GM18508 (cell line): ENCODE data around the gene GPR83.
"Not testable (repeated sequence)": the region's sequence is repeated elsewhere in the genome, so short reads cannot be mapped to it uniquely, and the experiment has no call there.

Source experiments
- ATAC-seq: cut with Tn5 transposase; IDR thresholded peaks from one replicate; pipeline ENCODE4 v1.9.1; 2021; ENCODE audit warnings: moderate number of reproducible peaks; ENCODE audit not compliant: insufficient read depth, unreplicated experiment

Gene GPR83

DNA sequence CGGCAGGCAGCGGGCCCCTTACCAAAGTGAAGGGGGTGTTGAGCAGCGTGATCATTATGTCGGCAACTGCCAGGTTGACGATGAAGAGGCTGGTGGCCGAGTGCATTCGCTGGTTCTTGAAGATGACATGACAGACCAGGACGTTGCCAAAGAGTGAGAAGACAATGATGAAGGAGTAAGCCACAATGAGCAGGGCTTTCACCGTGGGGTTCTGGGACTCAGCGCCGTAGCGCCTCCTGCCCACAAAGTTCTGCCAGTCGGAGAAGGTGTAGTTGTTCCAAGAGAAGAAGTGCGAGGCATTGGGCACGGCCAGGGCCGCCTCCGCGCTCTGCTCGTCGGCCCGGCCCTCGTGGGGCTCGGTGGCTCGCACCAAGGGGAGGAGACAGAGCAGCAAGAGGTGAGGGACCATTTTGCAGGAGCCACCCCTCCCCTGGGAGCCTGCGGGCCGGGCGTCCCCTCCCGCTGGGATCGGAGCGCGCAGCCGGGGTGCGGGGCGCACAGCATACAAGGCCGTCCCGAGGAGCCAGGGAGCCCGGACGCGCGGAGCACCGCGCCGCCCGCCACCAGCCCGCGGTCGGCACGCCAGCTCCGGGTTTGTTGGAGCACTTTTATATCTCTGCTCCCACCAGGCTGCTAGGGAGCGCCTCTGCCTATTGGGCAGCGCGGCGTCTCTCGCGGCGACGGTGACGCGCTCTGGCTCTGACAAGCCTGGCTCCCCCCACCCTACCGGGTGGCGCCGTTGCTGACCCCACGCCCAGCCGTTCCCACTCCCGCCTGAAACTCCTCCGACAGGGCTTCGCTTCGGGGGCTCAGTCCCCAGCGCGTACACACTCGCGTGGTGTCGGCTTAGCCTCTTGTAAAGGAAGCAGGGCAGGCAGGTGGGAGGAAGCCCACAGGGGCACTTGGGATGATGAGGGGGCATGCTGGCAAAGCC lies at the start of gene GPR83:
Gene GPR83, minus strand, starts transcription at position 581 of the 934 bp plus-strand sequence. Its CDS starts 172 bp downstream, at position 409.
- ATAC-seq, result no peak

DNA sequence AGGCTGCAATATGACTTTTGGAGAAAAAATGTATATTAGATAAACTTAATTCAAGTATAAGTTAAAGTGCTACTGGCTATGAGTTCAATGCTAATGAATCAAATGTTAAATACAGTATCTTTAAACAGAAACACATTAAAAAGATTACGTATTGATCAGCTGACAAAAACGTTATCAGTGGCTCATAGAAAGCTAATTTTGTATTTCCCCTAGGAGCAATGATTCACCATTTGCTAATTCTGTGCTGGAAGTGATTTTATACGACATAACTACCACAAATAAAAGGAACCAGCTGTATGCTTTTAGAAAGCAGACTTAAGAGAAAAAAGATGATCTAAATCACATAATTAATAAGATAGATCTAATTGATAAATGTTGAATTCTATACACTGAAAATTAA lies 48.8 kb upstream of the GPR83 start:
- no peak for ATAC-seq

DNA sequence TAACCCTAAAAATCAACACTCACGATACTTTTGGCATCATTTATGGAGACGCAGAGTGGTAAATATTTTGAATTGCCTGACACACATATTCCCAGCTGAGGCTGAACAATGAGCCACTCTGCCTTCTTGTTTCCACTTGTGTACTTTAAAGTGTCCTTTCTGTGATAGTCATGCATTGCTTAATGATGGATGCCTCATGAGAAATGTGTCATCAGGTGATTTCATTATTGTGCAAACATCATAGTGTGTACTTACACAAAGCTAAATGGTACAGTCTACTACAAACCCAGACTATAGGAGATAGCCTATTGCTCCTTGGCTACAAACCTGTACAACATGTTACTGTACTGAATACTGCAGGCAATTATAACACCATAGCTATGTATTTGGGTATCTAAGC lies 48.2 kb upstream of the GPR83 start:
- no peak for ATAC-seq

GRCh38 chr11:94449029-94449428 lies 47.8 kb upstream of the GPR83 start:
- no peak for ATAC-seq

- ATAC-seq, result no peak
These were observed 45.9 kb upstream of the GPR83 start for GRCh38 chr11:94447149-94447548.

DNA sequence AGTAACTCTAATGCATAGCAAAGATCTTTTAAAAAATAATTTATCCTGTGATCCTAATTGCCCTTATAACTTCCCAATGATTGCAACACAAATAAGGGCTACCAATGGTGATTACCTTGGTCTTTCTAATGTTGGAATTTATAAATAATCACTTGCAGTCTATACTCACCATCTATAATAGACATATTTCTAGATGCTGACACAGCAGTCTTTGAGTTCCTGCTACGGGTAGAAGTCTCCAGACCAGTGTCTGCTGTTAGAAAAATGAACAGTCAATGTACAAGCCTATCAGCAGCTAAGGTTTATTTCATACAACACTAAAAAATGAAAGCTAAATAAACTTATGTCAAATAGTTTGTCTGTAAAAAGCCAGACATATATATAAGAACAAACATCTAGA lies 44.4 kb upstream of the GPR83 start:
- no peak for ATAC-seq

DNA sequence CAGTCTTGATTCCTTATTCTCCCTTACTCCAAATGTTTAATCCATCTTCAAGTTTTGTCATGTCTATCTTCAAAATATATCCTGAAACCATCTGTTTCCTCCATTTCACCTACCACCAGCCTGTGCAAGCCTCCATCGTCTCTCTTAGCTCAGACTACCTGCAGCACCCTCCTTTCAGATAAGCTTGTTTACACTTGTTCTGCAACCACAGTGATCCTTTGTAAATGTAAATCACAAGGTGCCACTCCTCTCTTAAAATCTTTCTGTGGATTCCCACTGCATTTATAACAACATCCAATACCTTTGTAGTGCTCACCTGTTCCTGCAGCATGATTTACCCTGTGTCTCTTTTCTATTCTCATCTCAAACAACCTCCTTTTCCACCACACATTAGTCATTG lies 31.8 kb upstream of the GPR83 start:
- ATAC-seq, result no peak

DNA sequence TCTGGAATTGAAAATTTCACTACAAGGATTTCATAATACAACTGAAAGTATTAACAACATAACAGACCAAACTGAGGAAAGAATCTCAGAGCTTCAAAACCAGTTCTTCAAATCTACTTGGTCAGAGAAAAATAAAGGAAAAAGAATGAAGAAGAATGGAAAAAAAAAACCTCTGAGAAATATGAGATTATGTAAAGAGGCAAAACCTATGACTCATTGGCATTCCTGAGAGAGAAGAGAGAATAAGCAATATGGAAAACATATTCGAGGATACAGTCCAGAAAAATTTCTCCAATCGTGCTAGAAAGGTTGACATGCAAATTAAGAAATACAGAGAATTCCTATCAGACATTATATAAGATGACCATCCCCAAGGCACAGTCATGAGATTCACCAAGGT lies 23.4 kb upstream of the GPR83 start:
- ATAC-seq, result no peak

DNA sequence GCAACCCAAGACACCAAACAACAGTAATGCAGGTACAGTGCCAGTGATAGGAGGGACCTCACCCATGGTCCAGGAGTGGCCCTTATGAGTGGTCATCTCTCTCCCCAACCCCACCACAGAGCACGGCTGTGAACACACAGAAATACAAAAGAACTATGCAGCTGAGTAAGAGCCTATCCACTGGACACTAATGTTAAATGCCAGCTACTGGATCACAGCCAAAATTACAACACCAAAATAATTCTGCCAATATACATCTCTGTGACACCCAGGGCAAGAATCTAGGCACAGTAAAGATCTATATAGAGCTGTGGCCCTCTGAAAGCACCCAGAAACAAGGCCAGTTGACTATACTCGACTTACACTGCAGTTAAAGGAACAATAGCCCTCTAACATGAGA lies 22.8 kb upstream of the GPR83 start:
- no peak for ATAC-seq

- no peak for ATAC-seq
These were observed 22.3 kb upstream of the GPR83 start for GRCh38 chr11:94423507-94423906.

GRCh38 chr11:94418123-94418765 lies 17.0 kb upstream of the GPR83 start:
- no peak for ATAC-seq

DNA sequence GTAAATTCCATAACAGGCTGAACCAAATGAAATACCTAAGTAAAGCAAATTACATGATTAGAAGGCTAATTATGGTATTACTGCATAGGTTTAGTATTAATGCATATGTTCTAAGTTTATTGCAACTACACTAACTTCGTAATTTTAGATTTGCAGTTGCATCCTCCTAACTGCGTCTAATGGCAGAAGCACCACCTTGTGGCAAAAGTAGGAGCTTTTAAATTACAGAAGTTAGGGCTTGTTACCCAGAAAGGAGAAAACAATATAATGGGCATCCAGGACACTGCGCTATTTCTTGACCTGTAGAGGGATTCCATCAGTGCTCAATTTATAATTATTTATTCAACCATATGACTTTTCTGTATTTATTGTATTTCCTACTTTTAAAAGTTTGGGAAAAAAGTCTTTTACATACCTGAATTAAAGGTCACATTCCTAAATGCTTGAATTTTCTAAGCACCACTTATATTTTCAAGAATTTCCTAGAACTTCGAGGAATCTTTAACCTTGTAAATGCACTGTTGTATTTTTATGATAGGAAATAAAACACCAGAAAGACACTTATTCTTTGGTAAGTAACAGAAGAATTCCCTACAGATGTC lies 16.3 kb upstream of the GPR83 start:
- no peak for ATAC-seq

- no peak for ATAC-seq
These were observed 4.0 kb upstream of the GPR83 start for GRCh38 chr11:94405062-94405833.

DNA sequence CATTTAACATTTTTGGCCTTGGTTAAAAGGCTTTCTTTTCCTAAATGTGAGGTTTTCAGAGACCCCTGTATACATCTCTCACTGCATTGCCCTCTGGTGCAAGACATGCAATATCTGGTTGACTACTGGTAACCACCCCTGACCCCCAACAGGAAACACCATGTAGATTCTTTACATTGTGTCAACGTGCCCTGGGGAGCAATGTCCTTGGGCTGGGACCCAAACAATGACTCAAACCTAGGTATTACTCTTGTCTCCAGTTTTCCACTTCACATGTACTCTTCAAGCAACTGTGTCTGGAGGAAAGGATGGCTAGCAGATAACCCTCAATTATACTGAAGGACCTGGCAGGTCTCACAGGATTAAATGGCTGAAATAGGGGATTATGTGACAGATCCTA lies 1.1 kb upstream of the GPR83 start:
- no peak for ATAC-seq

GRCh38 chr11:94401773-94402265 lies 600 bp upstream of the GPR83 start:
- ATAC-seq, result no peak

GRCh38 chr11:94400457-94400838 lies 771 bp downstream of the GPR83 start:
- no peak for ATAC-seq

DNA sequence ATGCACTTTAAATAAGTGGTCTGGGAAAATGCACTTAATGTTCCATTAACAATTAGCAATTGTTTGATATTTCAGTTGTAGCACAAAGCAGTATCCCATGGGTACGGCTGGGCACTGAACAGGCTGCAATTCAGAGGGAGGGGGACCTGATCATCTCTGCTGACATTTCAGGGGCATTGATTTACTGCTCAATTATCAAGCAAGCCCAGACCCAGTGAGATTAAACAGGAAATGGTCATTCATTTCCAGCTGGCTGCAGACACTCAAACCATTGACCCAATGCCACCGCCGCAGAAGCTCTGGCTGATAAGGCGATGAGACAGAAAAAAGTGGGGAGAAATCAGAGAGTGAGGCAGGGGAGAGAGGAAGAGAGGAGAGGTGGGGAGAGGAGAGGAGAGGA lies 1.2 kb downstream of the GPR83 start:
- ATAC-seq, result no peak

- no peak for ATAC-seq
These were observed 3.1 kb downstream of the GPR83 start for GRCh38 chr11:94398101-94398500.

- ATAC-seq, result no peak
These were observed 4.9 kb downstream of the GPR83 start for GRCh38 chr11:94396282-94396681.

GRCh38 chr11:94391937-94392336 lies 9.3 kb downstream of the GPR83 start:
- ATAC-seq, result not testable (repeated sequence)
